Measurements from ENCODE around the gene ECM2. TPM values are rescaled to one million over a fixed set of nuclear protein-coding genes. Genes with fewer than 3 reads are reported as not detected.

ECM2 gene
- total RNA-seq, 2 donors from 2014 or later, result not detected

DNA sequence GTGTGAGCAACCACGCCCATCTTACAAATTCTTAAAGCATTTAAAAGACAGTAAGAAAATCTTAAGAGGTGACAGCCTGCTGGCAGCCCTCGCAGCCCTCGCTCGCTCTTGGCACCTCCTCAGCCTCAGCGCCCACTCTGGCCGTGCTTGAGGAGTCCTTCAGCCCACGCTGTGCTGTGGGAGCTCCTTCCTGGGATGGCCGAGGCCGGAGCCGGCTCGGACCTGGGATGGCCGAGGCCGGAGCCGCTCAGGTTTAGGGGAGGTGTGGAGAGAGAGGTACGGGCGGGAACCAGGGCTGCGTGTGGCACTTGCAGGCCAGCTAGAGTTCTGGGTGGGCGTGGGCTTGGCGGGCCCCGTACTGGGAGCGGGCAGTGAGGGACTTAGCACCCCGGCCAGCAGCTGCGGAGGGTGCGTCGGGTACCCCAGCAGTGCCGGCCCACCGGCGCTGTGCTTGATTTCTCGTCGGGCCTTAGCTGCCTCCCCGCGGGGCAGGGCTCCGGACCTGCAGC, 9.3 kb upstream of the ECM2 start:
- H3K27ac Mint-ChIP-seq, result no peak overlapping the region
- no peak overlapping the region for H3K4me3 Mint-ChIP-seq
- ATAC-seq (no peak), DNase-seq (ENCODE audit: low spot score) (no peak)
- no peaks in the 10 kb centered on the region for H3K27me3 Mint-ChIP-seq
- no peaks in the 10 kb centered on the region for H3K4me1 Mint-ChIP-seq (ENCODE audit: low read depth in 2 of 2)
- no peaks in the 10 kb centered on the region for H3K9me3 Mint-ChIP-seq
- H3K36me3 Mint-ChIP-seq, result no peaks in the 10 kb centered on the region

DNA sequence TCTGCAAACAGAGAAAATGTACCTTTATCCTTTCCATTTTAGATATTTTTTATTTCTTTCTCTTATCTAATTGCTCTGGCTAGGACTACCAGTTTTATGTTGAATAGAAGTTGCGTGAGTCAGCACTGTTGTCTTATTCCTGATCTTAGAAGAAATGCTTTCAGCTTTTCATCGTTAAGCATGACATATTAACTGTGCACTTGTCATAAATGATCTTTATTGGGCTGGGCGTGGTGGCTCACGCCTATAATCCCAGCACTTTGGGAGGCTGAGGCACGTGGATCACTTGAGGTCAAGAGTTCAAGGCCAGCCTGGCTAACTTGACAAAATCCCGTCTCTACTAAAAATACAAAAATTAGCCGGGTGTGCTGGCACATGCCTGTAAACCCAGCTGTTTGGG, 8.2 kb upstream of the ECM2 start:
- Mint-ChIP-seq H3K27ac (no peak overlapping the region), H3K27me3 (no peaks in the 10 kb centered on the region), H3K4me3 (no peak overlapping the region), H3K9me3 (no peaks in the 10 kb centered on the region), H3K4me1 (ENCODE audit: low read depth in 2 of 2) (no peaks in the 10 kb centered on the region), H3K36me3 (no peaks in the 10 kb centered on the region)
- ATAC-seq (no peak), DNase-seq (ENCODE audit: low spot score) (no peak)

DNA sequence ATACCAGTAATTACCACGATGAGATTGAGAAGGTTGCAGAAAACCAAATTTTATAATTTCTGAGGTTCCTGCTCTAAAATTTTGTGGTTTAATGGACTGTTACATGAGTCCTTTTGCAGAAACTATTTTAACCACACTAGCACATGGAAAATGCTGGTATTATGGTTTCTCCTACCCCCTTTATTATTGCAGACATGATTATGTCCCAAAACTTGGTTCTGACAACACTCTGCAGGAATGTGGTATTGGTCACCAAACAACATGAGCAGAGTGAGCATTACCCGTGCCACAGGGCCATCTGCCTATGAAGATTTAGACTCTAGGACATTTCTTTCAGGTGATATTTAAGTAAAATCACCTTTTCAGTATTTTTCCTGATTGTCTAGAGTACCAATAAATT, 2.8 kb upstream of the ECM2 start:
- Mint-ChIP-seq H3K27me3 (no peaks in the 10 kb centered on the region), H3K9me3 (no peaks in the 10 kb centered on the region), H3K27ac (no peak overlapping the region), H3K36me3 (peaks cover under 1% of the 10 kb centered on the region), H3K4me3 (no peak overlapping the region), H3K4me1 (ENCODE audit: low read depth in 2 of 2) (peaks cover 0 to 4% of the 10 kb centered on the region in 2 donors)
- DNase-seq (ENCODE audit: low spot score), result no peak
- ATAC-seq, result no peak

DNA sequence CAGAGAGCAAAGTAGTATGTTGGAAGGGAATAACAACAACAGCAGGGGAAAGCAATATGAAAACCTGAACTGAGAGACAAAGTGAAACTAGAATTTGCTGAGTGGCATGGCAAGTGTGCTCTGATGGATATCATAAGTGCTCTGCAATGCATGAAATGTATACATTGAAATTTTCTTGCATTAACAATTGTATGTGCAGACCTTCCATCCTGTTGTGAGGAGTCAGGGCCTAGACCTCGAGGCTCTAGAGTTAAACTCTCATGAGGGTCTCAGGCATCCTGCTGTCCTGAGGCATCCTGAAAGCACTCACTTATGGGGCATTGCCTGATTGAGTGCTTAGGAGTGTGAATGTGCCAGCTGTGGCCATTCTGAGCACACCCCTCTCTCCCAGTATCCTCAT, 1.1 kb downstream of the ECM2 start:
- peaks cover 5% of the 10 kb centered on the region for H3K36me3 Mint-ChIP-seq
- DNase-seq (ENCODE audit: low spot score), result no peak
- H3K27me3 Mint-ChIP-seq, result no peaks in the 10 kb centered on the region
- peaks cover 0 to 4% of the 10 kb centered on the region in 2 donors for H3K4me1 Mint-ChIP-seq (ENCODE audit: low read depth in 2 of 2)
- H3K9me3 Mint-ChIP-seq, result no peaks in the 10 kb centered on the region
- no peak overlapping the region for H3K4me3 Mint-ChIP-seq
- no peak for ATAC-seq
- no peak overlapping the region for H3K27ac Mint-ChIP-seq

DNA sequence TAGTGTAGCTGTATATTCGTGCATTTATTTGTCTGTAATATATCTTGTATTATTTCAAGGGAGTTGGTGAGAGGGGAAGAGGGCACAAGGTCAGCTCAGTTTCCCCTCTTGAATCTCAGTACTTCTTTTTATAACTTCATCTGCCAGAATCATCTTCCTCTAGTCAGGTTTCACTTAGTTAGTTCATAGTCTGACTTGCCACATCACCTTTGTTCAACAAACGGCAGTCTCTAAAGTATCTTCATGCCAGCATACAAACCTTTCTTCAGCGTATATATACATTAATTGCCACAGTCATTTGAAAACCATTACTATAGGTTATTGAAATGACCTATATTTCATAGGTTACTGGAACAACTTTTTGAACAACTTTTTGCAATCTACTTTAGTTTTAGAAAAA, 1.6 kb downstream of the ECM2 start:
- Mint-ChIP-seq H3K9me3 (no peaks in the 10 kb centered on the region), H3K36me3 (peaks cover 5% of the 10 kb centered on the region), H3K27ac (no peak overlapping the region), H3K27me3 (no peaks in the 10 kb centered on the region), H3K4me3 (no peak overlapping the region), H3K4me1 (ENCODE audit: low read depth in 2 of 2) (peaks cover 0 to 4% of the 10 kb centered on the region in 2 donors)
- DNase-seq (ENCODE audit: low spot score) (no peak), ATAC-seq (no peak)

DNA sequence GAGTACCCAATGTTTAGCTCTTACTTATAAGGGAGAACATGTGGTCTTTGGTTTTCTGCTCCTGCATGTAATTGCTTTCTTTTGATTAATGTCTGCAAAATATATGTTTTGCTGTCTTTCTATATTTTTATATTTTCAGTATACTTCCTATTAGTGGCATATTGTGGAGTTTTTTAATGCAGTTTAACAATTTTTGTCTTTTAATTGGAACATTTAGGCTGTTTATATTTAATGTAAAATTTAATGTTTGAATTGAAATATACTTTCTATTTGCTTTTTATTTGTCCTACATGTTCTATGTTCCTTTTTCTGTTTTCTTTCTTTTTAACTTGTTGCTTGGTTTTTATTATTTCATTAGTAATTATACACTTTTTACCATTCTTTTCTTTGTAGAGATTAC, 4.9 kb downstream of the ECM2 start:
- Mint-ChIP-seq H3K4me3 (no peak overlapping the region), H3K27me3 (no peaks in the 10 kb centered on the region), H3K4me1 (ENCODE audit: low read depth in 2 of 2) (peaks cover 0 to 4% of the 10 kb centered on the region in 2 donors), H3K36me3 (peaks cover 5% of the 10 kb centered on the region), H3K9me3 (no peaks in the 10 kb centered on the region), H3K27ac (no peak overlapping the region)
- DNase-seq (ENCODE audit: low spot score) (no peak), ATAC-seq (no peak)

DNA sequence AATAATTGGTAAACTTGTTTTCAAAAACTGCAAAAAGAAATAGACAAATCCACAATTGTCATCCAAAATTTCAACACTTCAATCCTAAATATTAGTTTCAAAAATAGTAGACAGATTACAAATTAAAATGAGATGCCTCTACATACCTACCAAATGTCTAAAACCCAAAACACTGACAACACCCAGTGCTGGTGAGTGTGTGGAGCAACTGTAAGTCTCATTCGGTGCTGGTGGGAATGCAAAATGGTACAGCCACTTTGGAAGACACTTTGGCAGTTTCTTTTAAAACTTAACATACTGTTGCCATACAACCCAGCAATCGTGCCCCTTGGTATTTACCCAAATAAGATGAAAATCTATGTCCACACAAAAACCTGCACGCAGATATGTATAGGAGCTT, 6.7 kb downstream of the ECM2 start:
- Mint-ChIP-seq H3K36me3 (peaks cover 5% of the 10 kb centered on the region), H3K27ac (no peak overlapping the region), H3K4me1 (ENCODE audit: low read depth in 2 of 2) (peaks cover 0 to 3% of the 10 kb centered on the region in 2 donors), H3K4me3 (no peak overlapping the region), H3K27me3 (no peaks in the 10 kb centered on the region), H3K9me3 (no peaks in the 10 kb centered on the region)
- ATAC-seq (no peak), DNase-seq (ENCODE audit: low spot score) (no peak)

DNA sequence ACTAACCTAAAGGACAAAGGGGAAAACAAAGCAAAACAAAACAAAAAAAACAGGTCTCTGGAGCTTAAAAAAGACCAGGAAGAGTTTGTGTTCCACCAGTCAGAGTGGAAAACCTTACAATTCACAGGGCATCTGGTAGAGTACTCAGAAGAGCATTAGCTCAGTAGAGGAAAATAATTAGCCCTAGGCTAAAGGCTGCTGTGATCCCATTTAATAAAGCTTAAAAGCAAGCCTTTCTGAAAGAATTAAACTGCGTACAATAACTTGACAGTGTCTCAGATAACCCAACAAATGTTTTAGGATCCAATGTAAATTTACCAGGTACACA, 7.3 kb downstream of the ECM2 start:
- H3K4me3 Mint-ChIP-seq, result no peak overlapping the region
- no peak for DNase-seq (ENCODE audit: low spot score)

DNA sequence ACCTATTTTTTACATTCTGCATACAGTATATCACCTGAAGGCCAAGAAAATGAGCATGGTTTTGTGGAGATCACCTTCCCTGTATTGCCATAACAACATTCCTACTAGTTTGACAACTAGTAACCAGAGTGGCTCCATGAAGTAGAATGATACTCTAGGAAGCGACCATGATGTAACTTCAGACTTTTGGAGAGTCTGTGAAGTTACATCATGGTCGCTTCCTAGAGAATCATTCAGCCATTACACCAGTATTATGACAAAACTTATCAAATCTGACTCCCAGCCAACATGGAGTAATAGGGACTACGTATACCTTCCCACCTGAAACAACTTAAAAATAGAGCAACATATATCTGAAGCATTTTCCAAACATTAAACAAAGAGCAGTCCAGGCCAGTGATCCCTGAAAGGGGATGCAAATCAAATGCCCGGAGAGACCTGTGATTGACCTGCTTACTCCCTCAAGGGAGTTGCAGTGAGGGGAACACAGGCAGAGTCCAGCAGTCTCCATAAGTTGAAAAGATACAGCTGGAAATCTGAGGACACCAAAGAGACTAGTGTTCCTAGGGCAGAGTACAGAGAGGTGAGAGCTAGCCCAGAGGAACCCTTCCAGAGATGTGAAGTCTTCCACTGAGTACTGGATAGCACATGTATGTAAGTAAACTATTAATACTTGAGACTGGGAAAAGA, 7.8 kb downstream of the ECM2 start:
- H3K4me3 Mint-ChIP-seq, result no peak overlapping the region
- DNase-seq (ENCODE audit: low spot score) (no peak), ATAC-seq (peak in 1 of 2 donors; percentile 48)
- no peak overlapping the region for H3K27ac Mint-ChIP-seq
- H3K4me1 Mint-ChIP-seq (ENCODE audit: low read depth in 2 of 2), result no peaks in the 10 kb centered on the region
- H3K36me3 Mint-ChIP-seq, result no peaks in the 10 kb centered on the region
- no peaks in the 10 kb centered on the region for H3K9me3 Mint-ChIP-seq
- no peaks in the 10 kb centered on the region for H3K27me3 Mint-ChIP-seq

More for the DNA sequence above, 7.3 kb downstream of the ECM2 start:
- no peak for ATAC-seq
- no peak overlapping the region for H3K27ac Mint-ChIP-seq
- H3K9me3 Mint-ChIP-seq, result no peaks in the 10 kb centered on the region
- no peaks in the 10 kb centered on the region for H3K4me1 Mint-ChIP-seq (ENCODE audit: low read depth in 2 of 2)
- H3K36me3 Mint-ChIP-seq, result peaks cover 4% of the 10 kb centered on the region
- no peaks in the 10 kb centered on the region for H3K27me3 Mint-ChIP-seq

DNA sequence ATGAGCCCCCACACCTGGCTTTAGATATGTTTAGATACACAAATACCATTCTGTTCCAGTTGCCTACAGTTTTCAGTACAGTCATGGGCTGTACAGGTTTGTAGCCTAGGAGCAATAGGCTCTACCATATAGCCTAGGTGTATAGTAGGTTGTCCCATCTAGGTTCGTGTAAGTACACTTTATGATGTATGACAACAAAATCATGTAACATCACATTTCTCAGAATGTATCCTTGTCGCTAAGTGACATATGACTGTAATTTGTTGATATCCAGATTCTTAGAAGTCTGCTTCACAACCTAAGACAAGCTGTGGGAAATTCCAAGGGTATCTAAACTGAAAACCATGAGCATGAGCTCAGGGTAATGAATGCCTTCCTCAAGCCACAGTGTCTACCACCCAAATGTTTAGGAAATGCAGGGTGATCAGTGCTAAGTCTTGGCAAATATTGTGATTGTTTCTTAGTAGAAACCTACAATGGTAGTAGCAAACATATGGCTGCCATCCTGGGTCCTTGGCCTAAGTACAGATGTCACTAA, 8.4 kb downstream of the ECM2 start:
- Mint-ChIP-seq H3K4me1 (ENCODE audit: low read depth in 2 of 2) (no peaks in the 10 kb centered on the region), H3K9me3 (no peaks in the 10 kb centered on the region), H3K4me3 (no peak overlapping the region), H3K36me3 (no peaks in the 10 kb centered on the region), H3K27ac (no peak overlapping the region), H3K27me3 (no peaks in the 10 kb centered on the region)
- no peak for DNase-seq (ENCODE audit: low spot score)
- ATAC-seq, result peak in 1 of 2 donors; percentile 57

DNA sequence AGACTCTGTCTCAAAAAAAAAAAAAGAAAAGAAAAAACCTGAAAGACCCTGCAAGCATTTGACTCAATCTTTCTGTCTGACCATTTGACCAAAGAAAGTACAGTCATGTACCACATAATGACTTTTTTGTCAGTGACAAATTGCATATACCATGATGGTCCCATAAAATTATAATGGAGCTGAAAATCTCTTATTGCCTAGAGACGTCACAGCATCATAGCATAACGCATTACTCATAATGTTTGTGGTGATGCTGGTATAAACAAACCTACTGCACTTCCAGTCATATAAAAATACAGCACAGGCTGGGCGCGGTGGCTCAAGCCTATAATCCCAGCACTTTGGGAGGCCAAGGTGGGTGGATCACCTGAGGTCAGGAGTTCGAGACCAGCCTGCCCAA, 10.5 kb downstream of the ECM2 start:
- no peak overlapping the region for H3K4me3 Mint-ChIP-seq
- no peak for ATAC-seq
- no peaks in the 10 kb centered on the region for H3K4me1 Mint-ChIP-seq (ENCODE audit: low read depth in 2 of 2)
- H3K9me3 Mint-ChIP-seq, result no peaks in the 10 kb centered on the region
- no peak for DNase-seq (ENCODE audit: low spot score)
- H3K27me3 Mint-ChIP-seq, result no peaks in the 10 kb centered on the region
- H3K27ac Mint-ChIP-seq, result no peak overlapping the region
- no peaks in the 10 kb centered on the region for H3K36me3 Mint-ChIP-seq

DNA sequence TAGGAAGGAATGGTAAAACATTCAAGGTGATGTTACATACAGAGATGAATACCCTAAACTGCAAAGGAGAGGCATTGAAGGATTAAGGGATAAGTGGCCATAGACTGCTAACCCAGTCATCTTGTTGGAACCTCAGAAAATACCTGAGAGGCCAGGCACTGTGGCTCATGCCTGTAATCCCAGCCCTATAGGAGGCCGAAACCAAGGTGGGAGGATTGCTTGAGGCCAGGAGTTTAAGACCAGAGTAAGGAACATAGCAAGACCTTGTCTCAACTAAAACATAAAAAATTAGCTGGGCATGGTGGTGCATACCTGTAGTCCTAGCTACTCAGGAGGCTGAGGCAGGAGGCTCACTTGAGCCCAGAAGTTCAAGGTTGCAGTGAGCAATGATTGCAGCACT, 10.9 kb downstream of the ECM2 start:
- DNase-seq (ENCODE audit: low spot score) (no peak), ATAC-seq (no peak)
- Mint-ChIP-seq H3K4me1 (ENCODE audit: low read depth in 2 of 2) (no peaks in the 10 kb centered on the region), H3K9me3 (no peaks in the 10 kb centered on the region), H3K27me3 (no peaks in the 10 kb centered on the region), H3K36me3 (no peaks in the 10 kb centered on the region), H3K4me3 (no peak overlapping the region), H3K27ac (no peak overlapping the region)

DNA sequence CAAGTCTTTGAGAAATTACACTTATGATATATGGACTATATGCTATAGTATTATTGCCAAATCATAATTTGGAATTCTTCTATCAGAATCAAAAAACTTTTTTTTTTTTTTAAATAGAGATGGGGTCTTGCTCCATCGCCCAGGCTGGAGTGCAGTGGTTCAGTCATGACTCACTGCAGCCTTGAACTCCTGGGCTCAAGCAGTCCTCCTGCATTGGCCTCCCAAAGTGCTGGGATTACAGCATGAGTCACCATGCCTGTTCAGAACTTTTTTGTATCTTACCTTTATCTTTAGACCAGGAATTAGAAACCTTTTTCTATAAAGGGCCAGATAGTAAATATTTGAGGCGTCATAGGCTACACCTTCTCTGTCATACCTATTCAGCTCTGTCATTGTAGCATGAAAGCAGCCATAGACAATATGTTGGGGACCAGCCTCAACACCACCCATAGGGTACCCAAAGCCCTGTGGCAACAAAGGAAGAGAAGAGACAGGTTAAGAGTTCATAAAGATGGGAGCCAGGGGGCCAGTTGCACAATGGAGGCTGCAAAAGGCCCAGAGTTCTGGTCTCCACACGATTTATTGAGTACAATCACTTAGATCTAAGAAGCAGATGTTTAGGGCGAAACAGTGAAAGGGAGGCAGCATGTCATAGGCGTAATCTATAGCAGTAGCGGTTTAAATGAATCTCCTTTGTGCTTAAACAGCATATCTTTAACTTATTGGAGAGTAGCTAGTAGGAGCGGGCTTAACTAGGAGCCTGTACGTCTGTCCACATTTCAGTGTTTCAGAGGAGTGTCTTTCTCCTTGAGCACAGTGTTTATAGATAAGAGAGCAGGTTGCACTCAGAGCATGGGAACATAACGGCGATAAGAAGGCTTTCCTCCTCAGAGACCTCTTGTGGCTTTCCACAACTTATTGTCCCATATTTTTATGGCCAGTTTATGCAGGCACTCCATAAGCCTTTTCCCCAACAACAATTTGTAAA, 12.5 kb downstream of the ECM2 start:
- Mint-ChIP-seq H3K4me1 (ENCODE audit: low read depth in 2 of 2) (no peaks in the 10 kb centered on the region), H3K36me3 (no peaks in the 10 kb centered on the region), H3K27me3 (no peaks in the 10 kb centered on the region), H3K9me3 (no peaks in the 10 kb centered on the region), H3K4me3 (no peak overlapping the region), H3K27ac (no peak overlapping the region)
- no peak for DNase-seq (ENCODE audit: low spot score)
- ATAC-seq, result no peak

DNA sequence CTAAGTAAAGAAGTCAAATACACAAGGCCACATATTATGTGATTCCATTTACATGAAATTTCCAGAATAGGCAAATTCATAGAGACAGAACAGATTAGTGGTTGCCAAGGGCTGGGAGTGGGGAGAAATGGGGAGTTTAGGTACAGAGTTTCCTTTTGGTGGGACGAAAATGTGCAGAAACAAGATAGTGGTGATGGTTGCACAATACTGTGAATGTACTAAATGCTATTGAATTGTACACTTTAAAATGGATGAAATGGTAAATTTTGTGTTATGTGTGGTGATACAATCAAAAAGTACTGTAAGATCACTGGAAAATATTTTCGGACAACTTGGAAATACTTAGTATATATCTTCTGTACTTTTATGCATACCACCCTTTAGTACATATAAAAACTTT, 15.0 kb downstream of the ECM2 start:
- DNase-seq (ENCODE audit: low spot score), result no peak
- no peak overlapping the region for H3K27ac Mint-ChIP-seq
- H3K9me3 Mint-ChIP-seq, result no peaks in the 10 kb centered on the region
- no peak for ATAC-seq
- no peaks in the 10 kb centered on the region for H3K27me3 Mint-ChIP-seq
- no peaks in the 10 kb centered on the region for H3K4me1 Mint-ChIP-seq (ENCODE audit: low read depth in 2 of 2)
- H3K4me3 Mint-ChIP-seq, result no peak overlapping the region
- H3K36me3 Mint-ChIP-seq, result no peaks in the 10 kb centered on the region
